ENCODE results near the gene RAB11B.
A peak's percentile ranks its signal among the peaks of the same experiment; 100 is the strongest.
"Not testable (repeated sequence)": the region's sequence is repeated elsewhere in the genome, so short reads cannot be mapped to it uniquely, and the experiment has no call there.

Gene RAB11B

GRCh38 chr19:8441725-8442544 is 51.8 kb downstream of the RAB11B start:
- DNase-seq: no peak

- DNase-seq: not testable (repeated sequence)
Observed at GRCh38 chr19:8444140-8444676, 54.0 kb downstream of the RAB11B start.

GRCh38 chr19:8444677-8445487 is 54.7 kb downstream of the RAB11B start, which contains the start of gene HNRNPM:
HNRNPM (plus strand) TSS chr19:8444975; CDS start chr19:8444999, 24 bp downstream.
- DNase-seq: peak; percentile 92

DNA sequence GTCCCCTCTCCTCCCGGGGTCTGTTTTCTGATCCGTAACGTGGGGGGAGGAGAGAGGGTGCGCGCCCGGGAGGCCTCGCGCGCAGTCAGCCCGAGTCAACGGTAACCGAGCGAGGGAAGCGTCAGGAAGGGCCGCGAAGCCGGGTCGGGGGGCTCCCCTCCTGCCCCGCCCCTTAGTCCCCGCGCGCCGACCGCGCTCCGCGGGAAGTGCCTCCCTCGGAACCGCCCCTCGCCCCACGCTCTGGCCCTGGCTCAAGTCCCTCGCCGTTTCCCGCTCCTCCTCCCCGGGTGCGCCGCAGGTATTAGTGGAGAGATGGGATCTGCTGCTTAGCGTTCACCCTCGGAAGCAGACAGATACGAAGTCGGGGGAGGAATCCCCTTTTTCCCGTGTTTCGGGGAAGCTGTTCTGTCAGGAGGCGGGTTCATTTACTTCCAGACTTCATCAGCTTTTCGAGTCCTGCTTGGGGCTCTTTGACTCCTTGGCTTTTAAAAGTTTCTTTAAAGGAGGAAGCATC is 55.4 kb downstream of the RAB11B start:
- DNase-seq: no peak

GRCh38 chr19:8446061-8446709 is 56.0 kb downstream of the RAB11B start:
- no peak for DNase-seq

GRCh38 chr19:8449830-8450229 is 59.7 kb downstream of the RAB11B start:
- no peak for DNase-seq

DNA sequence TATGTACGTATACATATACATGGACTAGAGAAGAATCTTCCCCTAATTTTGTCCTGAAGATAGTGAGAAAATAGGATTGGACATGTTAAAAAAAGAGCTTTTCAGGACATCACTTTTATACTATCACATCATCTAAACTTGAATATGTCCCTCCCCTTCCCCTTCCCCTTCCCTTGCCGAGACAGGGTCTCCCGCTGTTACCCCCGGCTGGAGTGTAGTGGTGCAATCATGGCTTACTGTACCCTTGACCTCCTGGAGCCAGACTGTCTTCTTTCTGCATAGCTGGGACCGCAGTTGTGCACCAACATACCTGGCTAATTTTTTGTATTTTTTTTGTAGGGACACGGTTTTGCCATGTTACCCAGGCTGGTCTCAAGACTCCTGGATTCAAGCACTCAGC is 61.2 kb downstream of the RAB11B start:
- no peak for DNase-seq

DNA sequence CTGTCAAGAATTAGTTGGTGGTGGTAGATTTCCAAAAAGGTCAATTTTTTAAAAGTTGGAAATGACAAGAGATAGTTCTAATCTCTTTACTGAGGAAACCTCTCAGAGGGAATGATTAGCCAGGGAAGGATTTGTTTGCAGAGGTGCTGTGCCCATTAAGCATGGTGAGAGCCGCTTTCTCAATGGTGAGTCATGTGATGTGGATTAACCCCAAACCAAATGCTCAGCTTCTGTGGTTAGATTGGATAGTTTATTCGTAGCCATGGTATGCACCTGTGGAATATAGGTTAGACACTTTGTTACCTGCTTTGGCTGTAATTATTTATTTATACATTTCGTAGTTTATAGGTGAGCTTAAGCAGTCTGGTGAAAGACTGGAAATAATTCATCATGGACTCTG is 61.7 kb downstream of the RAB11B start:
- no peak for DNase-seq

DNA sequence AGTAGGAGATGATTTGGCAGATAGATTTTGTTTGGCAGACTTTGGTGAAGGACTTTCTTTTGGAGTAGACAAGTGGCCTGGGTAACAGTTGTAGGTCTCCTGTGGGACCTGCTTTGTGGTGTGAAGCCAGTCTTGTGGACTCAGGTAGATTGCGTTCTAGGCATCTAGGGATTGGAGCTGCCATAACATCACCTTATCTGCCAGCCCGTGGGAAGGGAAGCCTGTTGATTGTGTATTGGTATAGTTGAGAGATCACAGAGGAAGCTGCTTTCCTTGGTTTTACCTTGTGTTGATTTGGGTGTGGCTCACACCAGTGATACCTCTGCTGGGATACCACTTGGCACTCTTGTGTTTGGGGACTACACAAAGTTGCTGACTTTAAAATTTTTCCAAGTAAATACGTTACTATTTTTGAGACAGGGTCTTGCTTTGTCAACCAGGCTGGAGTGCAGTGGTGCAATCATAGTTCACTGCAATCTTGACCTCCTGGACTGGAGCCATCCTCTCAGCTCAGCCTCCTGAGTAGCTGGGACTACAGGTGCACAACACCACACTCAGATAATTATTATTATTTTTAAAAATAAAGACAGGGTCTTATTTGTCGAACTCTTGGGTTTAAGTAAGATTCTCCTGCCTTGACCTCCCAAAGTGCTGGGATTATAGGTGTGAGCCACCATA is 62.4 kb downstream of the RAB11B start:
- no peak for DNase-seq

DNA sequence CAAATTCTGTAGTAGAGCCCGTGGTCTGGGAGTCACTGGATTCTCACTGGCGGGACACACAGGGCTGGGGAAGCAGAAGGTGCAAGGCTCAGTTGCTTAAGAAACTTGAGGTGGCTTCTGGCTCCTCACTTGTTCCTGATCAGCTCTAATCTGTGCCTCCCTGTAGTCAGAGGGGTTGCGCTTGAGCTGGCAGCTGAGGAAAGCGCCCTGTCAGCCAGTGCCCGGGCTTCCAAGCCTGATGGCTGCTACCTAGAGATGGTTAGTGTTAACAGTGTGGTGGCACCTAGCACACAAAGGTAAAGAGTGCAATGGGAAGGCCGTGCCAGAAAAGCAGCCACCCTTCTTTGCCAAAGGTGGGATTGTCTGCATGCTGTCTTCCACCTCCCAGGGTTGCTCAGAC is 63.5 kb downstream of the RAB11B start:
- no peak for DNase-seq
